ENCODE results near the gene ISOC1. TPM values are rescaled to one million over a fixed set of nuclear protein-coding genes. Genes with fewer than 3 reads are reported as not detected.

The ISOC1 gene
- total and polyA plus RNA-seq, 2 of the 13 experiments (the other 11 are each of a cell fraction or from before 2014, with no cell fraction given): 25.7 to 51.3 TPM

GRCh38 chr5:129094924-129095899 lies 663 bp downstream of the ISOC1 start (continued):
- TF ChIP-seq ZBTB43 (CRISPR knock-in tag; conservative IDR thresholded peaks at IDR 0.05): no peak
- peak; percentile 95 for TF ChIP-seq PATZ1 (CRISPR knock-in tag; IDR thresholded peaks at IDR 0.05)
- no peak for TF ChIP-seq SRSF9 (IDR thresholded peaks at IDR 0.05; ENCODE audit: borderline replicate concordance, insufficient read depth, low read depth, low read length, poor library complexity, severe bottlenecking)
- no peak for TF ChIP-seq RAD51 (IDR thresholded peaks at IDR 0.05; ENCODE audit: borderline replicate concordance)
- TF ChIP-seq ZNF703 (CRISPR knock-in tag; IDR thresholded peaks at IDR 0.05; ENCODE audit: borderline replicate concordance): 0 out of 2 replicates have a peak, but pooled peaks have one; percentile 67
- peak; percentile 67 for TF ChIP-seq SKI (IDR thresholded peaks at IDR 0.05; ENCODE audit: partially characterized antibody)
- TF ChIP-seq, protein P1, sequence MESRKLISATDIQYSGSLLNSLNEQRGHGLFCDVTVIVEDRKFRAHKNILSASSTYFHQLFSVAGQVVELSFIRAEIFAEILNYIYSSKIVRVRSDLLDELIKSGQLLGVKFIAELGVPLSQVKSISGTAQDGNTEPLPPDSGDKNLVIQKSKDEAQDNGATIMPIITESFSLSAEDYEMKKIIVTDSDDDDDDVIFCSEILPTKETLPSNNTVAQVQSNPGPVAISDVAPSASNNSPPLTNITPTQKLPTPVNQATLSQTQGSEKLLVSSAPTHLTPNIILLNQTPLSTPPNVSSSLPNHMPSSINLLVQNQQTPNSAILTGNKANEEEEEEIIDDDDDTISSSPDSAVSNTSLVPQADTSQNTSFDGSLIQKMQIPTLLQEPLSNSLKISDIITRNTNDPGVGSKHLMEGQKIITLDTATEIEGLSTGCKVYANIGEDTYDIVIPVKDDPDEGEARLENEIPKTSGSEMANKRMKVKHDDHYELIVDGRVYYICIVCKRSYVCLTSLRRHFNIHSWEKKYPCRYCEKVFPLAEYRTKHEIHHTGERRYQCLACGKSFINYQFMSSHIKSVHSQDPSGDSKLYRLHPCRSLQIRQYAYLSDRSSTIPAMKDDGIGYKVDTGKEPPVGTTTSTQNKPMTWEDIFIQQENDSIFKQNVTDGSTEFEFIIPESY (CRISPR knock-in tag; IDR thresholded peaks at IDR 0.05): peak; percentile 12; the same call in 1 of the 2 replicates
- TF ChIP-seq GMEB1 (CRISPR knock-in tag; IDR thresholded peaks at IDR 0.05; ENCODE audit: borderline replicate concordance): peak; percentile 83
- TF ChIP-seq, protein P2, sequence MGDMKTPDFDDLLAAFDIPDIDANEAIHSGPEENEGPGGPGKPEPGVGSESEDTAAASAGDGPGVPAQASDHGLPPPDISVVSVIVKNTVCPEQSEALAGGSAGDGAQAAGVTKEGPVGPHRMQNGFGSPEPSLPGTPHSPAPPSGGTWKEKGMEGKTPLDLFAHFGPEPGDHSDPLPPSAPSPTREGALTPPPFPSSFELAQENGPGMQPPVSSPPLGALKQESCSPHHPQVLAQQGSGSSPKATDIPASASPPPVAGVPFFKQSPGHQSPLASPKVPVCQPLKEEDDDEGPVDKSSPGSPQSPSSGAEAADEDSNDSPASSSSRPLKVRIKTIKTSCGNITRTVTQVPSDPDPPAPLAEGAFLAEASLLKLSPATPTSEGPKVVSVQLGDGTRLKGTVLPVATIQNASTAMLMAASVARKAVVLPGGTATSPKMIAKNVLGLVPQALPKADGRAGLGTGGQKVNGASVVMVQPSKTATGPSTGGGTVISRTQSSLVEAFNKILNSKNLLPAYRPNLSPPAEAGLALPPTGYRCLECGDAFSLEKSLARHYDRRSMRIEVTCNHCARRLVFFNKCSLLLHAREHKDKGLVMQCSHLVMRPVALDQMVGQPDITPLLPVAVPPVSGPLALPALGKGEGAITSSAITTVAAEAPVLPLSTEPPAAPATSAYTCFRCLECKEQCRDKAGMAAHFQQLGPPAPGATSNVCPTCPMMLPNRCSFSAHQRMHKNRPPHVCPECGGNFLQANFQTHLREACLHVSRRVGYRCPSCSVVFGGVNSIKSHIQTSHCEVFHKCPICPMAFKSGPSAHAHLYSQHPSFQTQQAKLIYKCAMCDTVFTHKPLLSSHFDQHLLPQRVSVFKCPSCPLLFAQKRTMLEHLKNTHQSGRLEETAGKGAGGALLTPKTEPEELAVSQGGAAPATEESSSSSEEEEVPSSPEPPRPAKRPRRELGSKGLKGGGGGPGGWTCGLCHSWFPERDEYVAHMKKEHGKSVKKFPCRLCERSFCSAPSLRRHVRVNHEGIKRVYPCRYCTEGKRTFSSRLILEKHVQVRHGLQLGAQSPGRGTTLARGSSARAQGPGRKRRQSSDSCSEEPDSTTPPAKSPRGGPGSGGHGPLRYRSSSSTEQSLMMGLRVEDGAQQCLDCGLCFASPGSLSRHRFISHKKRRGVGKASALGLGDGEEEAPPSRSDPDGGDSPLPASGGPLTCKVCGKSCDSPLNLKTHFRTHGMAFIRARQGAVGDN (CRISPR knock-in tag; IDR thresholded peaks at IDR 0.05): peak; percentile 83
- TF ChIP-seq, protein P3, sequence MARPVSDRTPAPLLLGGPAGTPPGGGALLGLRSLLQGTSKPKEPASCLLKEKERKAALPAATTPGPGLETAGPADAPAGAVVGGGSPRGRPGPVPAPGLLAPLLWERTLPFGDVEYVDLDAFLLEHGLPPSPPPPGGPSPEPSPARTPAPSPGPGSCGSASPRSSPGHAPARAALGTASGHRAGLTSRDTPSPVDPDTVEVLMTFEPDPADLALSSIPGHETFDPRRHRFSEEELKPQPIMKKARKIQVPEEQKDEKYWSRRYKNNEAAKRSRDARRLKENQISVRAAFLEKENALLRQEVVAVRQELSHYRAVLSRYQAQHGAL (CRISPR knock-in tag; IDR thresholded peaks at IDR 0.05; ENCODE audit: not compliant biosample characterization): no peak
- TF ChIP-seq TERF1 (CRISPR knock-in tag; IDR thresholded peaks at IDR 0.05): no peak
